ENCODE results near the gene TMEM33.

DNA sequence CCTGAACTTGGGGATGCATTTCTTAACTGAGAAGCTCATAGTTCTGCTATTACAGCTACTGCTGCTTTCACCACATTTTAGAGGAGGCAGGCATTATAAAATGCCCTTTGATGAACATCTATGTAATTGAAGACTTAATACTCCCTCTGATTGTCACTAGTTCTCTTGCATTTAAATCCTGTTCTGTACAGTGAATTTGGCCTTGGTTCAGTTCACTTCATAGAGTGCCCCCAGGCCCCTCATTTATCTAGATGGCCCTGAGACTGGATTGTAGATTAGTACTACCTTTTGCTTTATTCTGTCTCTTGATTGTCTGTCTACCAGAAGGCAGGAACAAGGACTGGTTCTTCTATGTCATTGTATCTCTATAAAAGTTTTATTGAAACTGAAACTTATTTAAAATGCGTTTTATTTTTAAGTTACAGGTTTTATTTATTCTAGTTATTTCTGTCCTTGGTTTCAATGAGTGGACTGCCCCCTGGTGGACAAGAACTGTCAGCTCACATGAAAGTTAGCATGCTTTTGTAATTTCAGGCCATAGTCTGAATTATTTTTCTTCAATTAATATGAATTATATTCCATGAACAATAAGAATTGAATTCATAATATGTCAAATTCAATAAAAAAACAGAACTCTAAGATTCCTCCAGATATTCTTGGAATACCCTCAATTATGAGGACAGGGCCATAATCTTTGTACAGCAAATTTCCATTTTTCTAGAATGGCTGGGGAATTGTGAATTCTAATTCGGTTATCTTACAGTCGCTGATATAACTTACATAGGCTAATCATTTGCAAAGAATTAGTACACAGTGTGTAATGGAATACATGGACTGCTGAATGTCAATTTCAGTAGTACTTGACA is 47.2 kb upstream of the TMEM33 start:
- TF ChIP-seq, protein P1, sequence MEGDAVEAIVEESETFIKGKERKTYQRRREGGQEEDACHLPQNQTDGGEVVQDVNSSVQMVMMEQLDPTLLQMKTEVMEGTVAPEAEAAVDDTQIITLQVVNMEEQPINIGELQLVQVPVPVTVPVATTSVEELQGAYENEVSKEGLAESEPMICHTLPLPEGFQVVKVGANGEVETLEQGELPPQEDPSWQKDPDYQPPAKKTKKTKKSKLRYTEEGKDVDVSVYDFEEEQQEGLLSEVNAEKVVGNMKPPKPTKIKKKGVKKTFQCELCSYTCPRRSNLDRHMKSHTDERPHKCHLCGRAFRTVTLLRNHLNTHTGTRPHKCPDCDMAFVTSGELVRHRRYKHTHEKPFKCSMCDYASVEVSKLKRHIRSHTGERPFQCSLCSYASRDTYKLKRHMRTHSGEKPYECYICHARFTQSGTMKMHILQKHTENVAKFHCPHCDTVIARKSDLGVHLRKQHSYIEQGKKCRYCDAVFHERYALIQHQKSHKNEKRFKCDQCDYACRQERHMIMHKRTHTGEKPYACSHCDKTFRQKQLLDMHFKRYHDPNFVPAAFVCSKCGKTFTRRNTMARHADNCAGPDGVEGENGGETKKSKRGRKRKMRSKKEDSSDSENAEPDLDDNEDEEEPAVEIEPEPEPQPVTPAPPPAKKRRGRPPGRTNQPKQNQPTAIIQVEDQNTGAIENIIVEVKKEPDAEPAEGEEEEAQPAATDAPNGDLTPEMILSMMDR (IDR thresholded peaks at IDR 0.05; ENCODE audit: low read depth, low read length), result peak; percentile 96
- TF ChIP-seq EZH2phosphoT487 (IDR thresholded peaks at IDR 0.05; ENCODE audit: low read depth), result no peak

Measured in OCI-LY3 (cell line).